Sciatic nerve (tissue), 2 donors: ENCODE measurements around the gene HYKK. TPM values are rescaled to one million over a fixed set of nuclear protein-coding genes. Genes with fewer than 3 reads are reported as not detected.

Experiments used
- ATAC-seq: fragments of 200-7000 bp; cut with Tn5 transposase; one replicate; pipeline ENCODE4 v1.9.1; 2020; ENCODE audit warnings: mild to moderate bottlenecking, moderate library complexity
- DNase-seq: peaks from one replicate; pipeline ENCODE4 v3.0.0-alpha.2; 2020; ENCODE audit warnings: low spot score
- intact Hi-C: fragments of 100-400 bp; cut with DNase I; formaldehyde crosslinking; loops from one replicate; pipeline ENCODE4 v1.14.2; 2022
- total RNA-seq: library from RNA; stranded (reverse); fragmentation: NEBNext Ultra II Directional; extraction: Animal tissue kit (Norgen Biotek cat#: 25700); gene quantifications from one replicate; pipeline ENCODE4 v1.2.1, GENCODE V29; 2021
- donor health status: DM: no; HTN: no; CAD: no.
- donor health status: DM: no; HTN: no; CAD: no.

Gene HYKK
- total RNA-seq, 1 donor from 2014 or later = 10.4 TPM

DNA sequence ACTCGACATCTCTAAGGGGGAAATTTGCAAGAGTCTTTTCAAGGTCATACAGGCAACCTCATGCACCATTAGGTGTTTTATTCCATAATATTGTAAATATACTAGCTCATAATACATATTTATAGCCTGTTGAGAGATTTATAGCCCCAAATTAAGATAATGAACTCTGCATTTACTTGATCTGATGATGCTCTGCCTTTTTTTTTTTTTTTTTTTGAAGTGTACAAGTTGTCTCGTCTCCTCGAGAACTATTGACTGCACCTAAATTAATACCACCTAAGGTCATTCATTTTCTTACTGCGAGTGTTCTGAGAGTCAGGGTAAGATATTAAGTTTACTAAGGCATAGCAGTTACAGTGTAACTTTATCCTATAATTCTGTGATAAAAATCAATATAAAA is 64.0 kb downstream of the HYKK start:
- no peak for ATAC-seq
- DNase-seq = no peak
- intact Hi-C loops = no loop called here

DNA sequence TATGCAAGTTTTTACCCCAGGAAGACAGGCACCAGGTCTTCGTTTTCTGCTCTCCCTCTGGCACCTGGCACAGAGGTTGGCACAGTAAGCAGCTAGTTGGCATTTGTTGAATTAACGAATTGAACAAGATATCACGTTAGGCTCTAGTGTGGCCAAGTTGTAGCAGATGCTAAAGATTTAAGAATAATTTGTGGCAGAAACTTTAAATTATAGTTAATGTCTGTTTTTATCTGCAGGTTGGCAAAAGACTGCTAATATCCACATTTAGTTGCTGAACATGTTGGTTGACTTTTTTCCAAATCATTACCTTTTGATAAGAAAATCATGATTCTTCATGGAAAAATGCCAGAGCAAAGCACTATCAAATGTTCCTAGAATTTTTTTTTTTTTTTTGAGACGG is 66.0 kb downstream of the HYKK start:
- intact Hi-C loops = no loop called here
- DNase-seq (no peak), ATAC-seq (no peak)

DNA sequence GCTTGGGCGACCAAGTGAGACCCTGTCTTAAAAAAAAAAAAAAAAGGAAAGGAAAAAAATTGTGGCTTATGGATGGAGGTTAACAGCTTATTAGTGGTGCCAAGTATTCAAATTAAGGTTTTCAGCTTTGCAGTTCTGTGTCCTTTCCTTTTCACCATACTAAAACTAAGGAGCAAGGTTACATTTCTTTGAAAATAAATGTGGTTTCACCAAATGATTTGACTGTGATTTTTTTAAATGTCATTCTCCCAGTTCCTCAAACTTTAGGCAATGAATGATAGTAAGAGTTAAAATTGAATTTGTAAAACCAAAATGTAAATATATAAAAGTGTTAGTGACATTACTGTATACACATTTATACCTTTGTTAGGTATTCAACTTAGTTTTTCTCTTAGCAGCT is 67.6 kb downstream of the HYKK start:
- intact Hi-C loops = no loop called here
- DNase-seq (no peak), ATAC-seq (no peak)

Other genes starting within 250 kb of the HYKK start
- gene DNAJA4, start 243.0 kb upstream of the HYKK start, total RNA-seq = 18.0 TPM
- gene SKIC8, start 208.0 kb upstream of the HYKK start, total RNA-seq = 48.2 TPM
- gene CRABP1, start 167.2 kb upstream of the HYKK start, total RNA-seq = 28.8 TPM
- 65.0 TPM for gene IREB2, start 69.4 kb upstream of the HYKK start, total RNA-seq
- gene PSMA4, start 32.9 kb downstream of the HYKK start, total RNA-seq = 108 TPM
- gene CHRNA5, start 57.9 kb downstream of the HYKK start, total RNA-seq = 1.8 TPM
- not detected for gene CHRNA3, start 113.4 kb downstream of the HYKK start, total RNA-seq
- gene CHRNB4, start 133.6 kb downstream of the HYKK start, total RNA-seq = not detected